Measurements from ENCODE around the gene ANGPTL2. TPM values are rescaled to one million over a fixed set of nuclear protein-coding genes. Genes with fewer than 3 reads are reported as not detected.

Gene ANGPTL2
- total RNA-seq, 2 experiments from 2014 or later = not detected

- peaks cover 38% of the 10 kb centered on the region for H3K4me1 Mint-ChIP-seq
- H3K9me3 Mint-ChIP-seq = no peaks in the 10 kb centered on the region
- ChIA-PET POLR2A (no interaction called here), CTCF (interaction anchor here (0.6 to 1.3 kb wide), 4 partner anchors 9 to 20 kb away, joined by 3 to 5 read pairs (median 3); no protein-coding TSS in a partner anchor)
- no peaks in the 10 kb centered on the region for H3K36me3 Mint-ChIP-seq (ENCODE audit: low read depth)
- DNase-seq = no peak
- no peak overlapping the region for H3K4me3 Mint-ChIP-seq
- H3K27me3 Mint-ChIP-seq = peaks cover 1% of the 10 kb centered on the region
- H3K27ac Mint-ChIP-seq = peak overlapping the region; percentile 38
Observed at GRCh38 chr9:127050152-127050551, 72.3 kb downstream of the ANGPTL2 start.

DNA sequence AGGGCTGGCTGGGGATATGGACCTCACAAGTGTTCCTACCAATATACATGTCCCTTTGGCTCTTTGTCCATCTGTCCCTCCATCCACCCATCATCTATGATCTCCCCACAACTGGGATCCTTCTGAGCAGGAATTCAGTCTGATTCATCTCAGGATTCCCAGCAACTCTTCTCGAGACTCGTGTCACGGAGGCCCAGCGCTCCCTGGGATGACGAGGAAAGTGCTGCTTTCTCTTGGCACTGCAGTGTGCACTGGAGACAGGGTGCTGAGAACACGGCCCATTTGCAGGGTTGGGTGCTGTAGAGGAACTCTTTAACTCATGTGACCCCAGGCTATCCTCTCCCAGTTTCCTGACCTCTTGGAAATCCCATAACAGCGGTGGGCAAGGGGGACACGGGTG, 72.9 kb downstream of the ANGPTL2 start:
- no peaks in the 10 kb centered on the region for H3K36me3 Mint-ChIP-seq (ENCODE audit: low read depth)
- no peak overlapping the region for H3K27ac Mint-ChIP-seq
- H3K4me3 Mint-ChIP-seq = no peak overlapping the region
- DNase-seq = no peak
- H3K4me1 Mint-ChIP-seq = peaks cover 38% of the 10 kb centered on the region
- CTCF ChIA-PET = interaction anchor here (1.0 to 1.1 kb wide), 2 partner anchors 10 kb away, joined by 3 to 5 read pairs; no protein-coding TSS in a partner anchor
- H3K27me3 Mint-ChIP-seq = peaks cover 4% of the 10 kb centered on the region
- no peaks in the 10 kb centered on the region for H3K9me3 Mint-ChIP-seq
- POLR2A ChIA-PET = no interaction called here

- Mint-ChIP-seq H3K4me1 (peaks cover 38% of the 10 kb centered on the region), H3K4me3 (peak overlapping the region; percentile 60), H3K27me3 (peaks cover 6% of the 10 kb centered on the region), H3K27ac (peak overlapping the region; percentile 82), H3K9me3 (no peaks in the 10 kb centered on the region), H3K36me3 (ENCODE audit: low read depth) (no peaks in the 10 kb centered on the region)
- ChIA-PET POLR2A (no interaction called here), CTCF (interaction anchor here (0.8 to 1.6 kb wide), 4 partner anchors 10 to 344 kb away, joined by 3 to 5 read pairs (median 3); no protein-coding TSS in a partner anchor)
- peak; percentile 54 for DNase-seq
Observed at GRCh38 chr9:127049044-127049443, 73.4 kb downstream of the ANGPTL2 start.

DNA sequence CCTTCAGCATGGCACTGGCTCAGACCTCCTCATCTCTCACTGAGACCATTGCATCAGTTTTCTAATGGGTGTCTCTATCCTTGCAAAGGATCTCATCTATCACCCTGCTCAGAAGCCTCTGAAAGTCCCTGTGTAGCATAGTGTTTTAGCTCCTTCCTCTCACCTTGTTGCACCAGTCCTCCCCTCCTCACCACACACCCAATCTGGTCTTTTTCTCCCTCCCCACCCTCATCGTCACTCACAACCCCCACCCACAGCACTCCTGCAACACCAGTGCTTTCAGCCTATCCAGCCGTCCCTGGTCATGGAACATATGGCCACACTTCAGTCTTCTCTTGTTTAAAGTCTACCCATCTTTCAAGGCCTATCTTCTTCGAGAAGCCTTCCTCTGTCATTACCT, 74.5 kb downstream of the ANGPTL2 start:
- H3K27ac Mint-ChIP-seq = no peak overlapping the region
- ChIA-PET POLR2A (no interaction called here), CTCF (interaction anchor here (1.0 to 1.6 kb wide), 2 partner anchors 57 to 100 kb away, joined by 3 read pairs; no protein-coding TSS in a partner anchor)

GRCh38 chr9:127045148-127045547, 77.3 kb downstream of the ANGPTL2 start:
- H3K4me1 Mint-ChIP-seq = peaks cover 29% of the 10 kb centered on the region
- no peaks in the 10 kb centered on the region for H3K36me3 Mint-ChIP-seq (ENCODE audit: low read depth)
- CTCF ChIA-PET = interaction anchor here (1.3 kb wide), 1 partner anchor 59 kb away, joined by 3 read pairs; no protein-coding TSS in a partner anchor
- peaks cover 17% of the 10 kb centered on the region for H3K27me3 Mint-ChIP-seq
- H3K9me3 Mint-ChIP-seq = no peaks in the 10 kb centered on the region
- no peak overlapping the region for H3K4me3 Mint-ChIP-seq
- POLR2A ChIA-PET = no interaction called here
- H3K27ac Mint-ChIP-seq = no peak overlapping the region
- DNase-seq = no peak

More for the DNA sequence above, 74.5 kb downstream of the ANGPTL2 start:
- Mint-ChIP-seq H3K36me3 (ENCODE audit: low read depth) (no peaks in the 10 kb centered on the region), H3K4me3 (no peak overlapping the region), H3K4me1 (peaks cover 38% of the 10 kb centered on the region), H3K27me3 (peaks cover 13% of the 10 kb centered on the region), H3K9me3 (no peaks in the 10 kb centered on the region)
- DNase-seq = no peak

GRCh38 chr9:127039492-127039891, 82.9 kb downstream of the ANGPTL2 start:
- no peak overlapping the region for H3K4me3 Mint-ChIP-seq
- POLR2A ChIA-PET = no interaction called here
- no peak overlapping the region for H3K27ac Mint-ChIP-seq
- H3K27me3 Mint-ChIP-seq = peaks cover 17% of the 10 kb centered on the region
- no peak for DNase-seq
- no peaks in the 10 kb centered on the region for H3K36me3 Mint-ChIP-seq (ENCODE audit: low read depth)
- H3K4me1 Mint-ChIP-seq = no peaks in the 10 kb centered on the region
- no peaks in the 10 kb centered on the region for H3K9me3 Mint-ChIP-seq
- CTCF ChIA-PET = no interaction called here

- Mint-ChIP-seq H3K4me1 (no peaks in the 10 kb centered on the region), H3K9me3 (no peaks in the 10 kb centered on the region), H3K4me3 (no peak overlapping the region), H3K36me3 (ENCODE audit: low read depth) (no peaks in the 10 kb centered on the region), H3K27ac (no peak overlapping the region), H3K27me3 (peaks cover 12% of the 10 kb centered on the region)
- ChIA-PET CTCF (no interaction called here), POLR2A (no interaction called here)
- DNase-seq = no peak
Observed at GRCh38 chr9:127038531-127038930, 83.9 kb downstream of the ANGPTL2 start.

Other genes starting within 250 kb of the ANGPTL2 start
- gene RALGPS1, start 207.9 kb downstream of the ANGPTL2 start, total RNA-seq = 1 to 10 TPM; 1.9 to 2.2 TPM
- 1 to 10 TPM; 1.6 to 2.0 TPM for gene GARNL3, start 142.1 kb upstream of the ANGPTL2 start, total RNA-seq